PC-9 (cell line): ENCODE results near the gene FBXO28. TPM values are rescaled to one million over a fixed set of nuclear protein-coding genes. Genes with fewer than 3 reads are reported as not detected.

Experiments
- BruUV-seq: library from RNA; stranded (reverse); fragments of 400-500 nt; replicated peaks from 2 replicates; lab custom pipeline; 2021; lab: Mats Ljungman, UMichigan
- CTCF ChIA-PET: fragments of 300-600 bp; sonication (Branson Sonifier 250); formaldehyde crosslinking; loops from one replicate; lab custom pipeline; 2022; ENCODE audit warnings: antibody characterized with exemption; lab: Charles Lee
- POLR2A ChIA-PET: fragments of 300-600 bp; sonication (Branson Sonifier 250); formaldehyde crosslinking; loops from one replicate; lab custom pipeline; 2022; ENCODE audit warnings: antibody characterized with exemption; ENCODE audit not compliant: unreplicated experiment; lab: Charles Lee
- DNase-seq, 2 experiments: peaks; one replicate each; pipeline versions ENCODE4 v3.0.0 to v3.0.0-alpha.2; 2015 to 2022; ENCODE audit warnings: mixed read lengths in 1 of 2
- H2AFZ ChIP-seq: fragments of 200-600 bp; sonication (generic); 2 replicates; pipeline ENCODE4 v1.8.1; 2017; ENCODE audit warnings: antibody characterized with exemption
- H3F3A ChIP-seq: fragments of 200-600 bp; sonication (generic); 2 replicates; pipeline ENCODE4 v1.8.1; 2017; ENCODE audit warnings: antibody characterized with exemption, mild to moderate bottlenecking, low read depth; ENCODE audit not compliant: insufficient read depth
- H3K27ac ChIP-seq: fragments of 200-600 bp; sonication (generic); 2 replicates; pipeline ENCODE4 v1.6.1; 2016; ENCODE audit warnings: mixed run types
- H3K27me3 ChIP-seq: fragments of 200-600 bp; sonication (generic); 2 replicates; pipeline ENCODE4 v1.6.1; 2016; ENCODE audit warnings: low read depth, mixed run types; ENCODE audit not compliant: insufficient read depth
- H3K36me3 ChIP-seq: fragments of 200-600 bp; sonication (generic); 2 replicates; pipeline ENCODE4 v1.6.1; 2016; ENCODE audit warnings: low read depth, mixed run types
- H3K4me1 ChIP-seq: fragments of 200-600 bp; sonication (generic); replicated peaks from 2 replicates; pipeline ENCODE4 v1.6.1; 2016; ENCODE audit warnings: mixed run types; ENCODE audit not compliant: insufficient read depth
- H3K4me2 ChIP-seq: fragments of 200-600 bp; sonication (generic); 2 replicates; pipeline ENCODE4 v1.6.1; 2017; ENCODE audit warnings: mixed run types
- H3K4me3 ChIP-seq: fragments of 200-600 bp; sonication (generic); 2 replicates; pipeline ENCODE4 v1.6.1; 2016; ENCODE audit warnings: mixed run types
- H3K79me2 ChIP-seq: fragments of 200-600 bp; sonication (generic); 2 replicates; pipeline ENCODE4 v1.6.1; 2017; ENCODE audit warnings: low read depth, mixed run types
- H3K9me2 ChIP-seq: fragments of 200-600 bp; sonication (generic); 2 replicates; pipeline ENCODE4 v1.8.1; 2017; ENCODE audit warnings: mild to moderate bottlenecking; ENCODE audit not compliant: insufficient read depth
- H3K9me3 ChIP-seq: fragments of 200-600 bp; sonication (generic); 2 replicates; pipeline ENCODE4 v1.8.1; 2016; ENCODE audit warnings: low read depth; ENCODE audit not compliant: insufficient read depth
- H4K20me1 ChIP-seq: fragments of 200-600 bp; sonication (generic); 2 replicates; pipeline ENCODE4 v1.8.1; 2017; ENCODE audit not compliant: insufficient read depth
- EZH2 ChIP-seq: fragments of 200-600 bp; sonication (generic); IDR thresholded peaks from 2 replicates; pipeline ENCODE4 v1.8.0; 2017; ENCODE audit warnings: antibody characterized with exemption, low read depth
- intact Hi-C: fragments of 100-400 bp; cut with micrococcal nuclease; formaldehyde crosslinking; loops from one replicate; pipeline ENCODE4 v1.10.0; 2022; ENCODE audit not compliant: unreplicated experiment
- total RNA-seq: library from RNA; stranded (reverse); gene quantifications from 2 replicates; pipeline ENCODE4 v1.2.3, GENCODE V29; 2021
- TF ChIP-seq, protein P1 (sequence below): fragments of 200-600 bp; sonication (generic); conservative IDR thresholded peaks from 2 replicates; pipeline ENCODE4 v1.6.1; 2017; ENCODE audit warnings: mixed run types, antibody characterized with exemption, mild to moderate bottlenecking, moderate library complexity

FBXO28 gene
- total RNA-seq, 1 experiment from 2014 or later: 48.1 TPM

GRCh38 chr1:224169718-224170270 lies 55.9 kb downstream of the FBXO28 start:
- no TSS peak for BruUV-seq
- no peaks in the 10 kb centered on the region for H3K36me3 ChIP-seq
- peak overlapping the region; percentile 44; the same call in 1 of the 2 replicates for H3K4me2 ChIP-seq
- peak overlapping the region; percentile 46; the same call in 1 of the 2 replicates for H3K27ac ChIP-seq
- peaks cover 20% of the 10 kb centered on the region; the same call in 1 of the 2 replicates for H3F3A ChIP-seq
- TF ChIP-seq EZH2: no peak
- TF ChIP-seq, protein P1, sequence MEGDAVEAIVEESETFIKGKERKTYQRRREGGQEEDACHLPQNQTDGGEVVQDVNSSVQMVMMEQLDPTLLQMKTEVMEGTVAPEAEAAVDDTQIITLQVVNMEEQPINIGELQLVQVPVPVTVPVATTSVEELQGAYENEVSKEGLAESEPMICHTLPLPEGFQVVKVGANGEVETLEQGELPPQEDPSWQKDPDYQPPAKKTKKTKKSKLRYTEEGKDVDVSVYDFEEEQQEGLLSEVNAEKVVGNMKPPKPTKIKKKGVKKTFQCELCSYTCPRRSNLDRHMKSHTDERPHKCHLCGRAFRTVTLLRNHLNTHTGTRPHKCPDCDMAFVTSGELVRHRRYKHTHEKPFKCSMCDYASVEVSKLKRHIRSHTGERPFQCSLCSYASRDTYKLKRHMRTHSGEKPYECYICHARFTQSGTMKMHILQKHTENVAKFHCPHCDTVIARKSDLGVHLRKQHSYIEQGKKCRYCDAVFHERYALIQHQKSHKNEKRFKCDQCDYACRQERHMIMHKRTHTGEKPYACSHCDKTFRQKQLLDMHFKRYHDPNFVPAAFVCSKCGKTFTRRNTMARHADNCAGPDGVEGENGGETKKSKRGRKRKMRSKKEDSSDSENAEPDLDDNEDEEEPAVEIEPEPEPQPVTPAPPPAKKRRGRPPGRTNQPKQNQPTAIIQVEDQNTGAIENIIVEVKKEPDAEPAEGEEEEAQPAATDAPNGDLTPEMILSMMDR: no peak
- DNase-seq: no peak
- no peak overlapping the region for H3K4me3 ChIP-seq
- H3K79me2 ChIP-seq: no peaks in the 10 kb centered on the region
- POLR2A ChIA-PET: no interaction called here
- H4K20me1 ChIP-seq: no peaks in the 10 kb centered on the region
- H3K9me2 ChIP-seq: no peaks in the 10 kb centered on the region
- H3K27me3 ChIP-seq: no peaks in the 10 kb centered on the region
- peaks cover 23% of the 10 kb centered on the region for H3K4me1 ChIP-seq
- H2AFZ ChIP-seq: no peak overlapping the region
- CTCF ChIA-PET: no interaction called here
- H3K9me3 ChIP-seq: no peaks in the 10 kb centered on the region; the same call in 1 of the 2 replicates
- intact Hi-C loops: loop anchor here (2.0 to 5.0 kb wide), 2 partner anchors 43 to 163 kb away; partner anchors contain the start of gene NVL

- no peak overlapping the region for H3K27ac ChIP-seq
- POLR2A ChIA-PET: no interaction called here
- intact Hi-C loops: no loop called here
- peaks cover 19% of the 10 kb centered on the region; the same call in 1 of the 2 replicates for H3F3A ChIP-seq
- CTCF ChIA-PET: interaction anchor here (0.5 kb wide), 1 partner anchor 87 kb away, joined by 3 read pairs; no protein-coding TSS in a partner anchor
- H3K4me3 ChIP-seq: no peak overlapping the region
- H3K27me3 ChIP-seq: no peaks in the 10 kb centered on the region
- no peaks in the 10 kb centered on the region for H4K20me1 ChIP-seq
- no peaks in the 10 kb centered on the region for H3K79me2 ChIP-seq
- no TSS peak for BruUV-seq
- peaks cover 23% of the 10 kb centered on the region for H3K4me1 ChIP-seq
- TF ChIP-seq, protein P1: no peak
- no peak for TF ChIP-seq EZH2
- no peak overlapping the region for H2AFZ ChIP-seq
- DNase-seq: no peak
- H3K9me2 ChIP-seq: no peaks in the 10 kb centered on the region
- no peak overlapping the region for H3K4me2 ChIP-seq
- no peaks in the 10 kb centered on the region for H3K36me3 ChIP-seq
- no peaks in the 10 kb centered on the region; the same call in 1 of the 2 replicates for H3K9me3 ChIP-seq
Observed at GRCh38 chr1:224170343-224170742, 56.4 kb downstream of the FBXO28 start.

DNA sequence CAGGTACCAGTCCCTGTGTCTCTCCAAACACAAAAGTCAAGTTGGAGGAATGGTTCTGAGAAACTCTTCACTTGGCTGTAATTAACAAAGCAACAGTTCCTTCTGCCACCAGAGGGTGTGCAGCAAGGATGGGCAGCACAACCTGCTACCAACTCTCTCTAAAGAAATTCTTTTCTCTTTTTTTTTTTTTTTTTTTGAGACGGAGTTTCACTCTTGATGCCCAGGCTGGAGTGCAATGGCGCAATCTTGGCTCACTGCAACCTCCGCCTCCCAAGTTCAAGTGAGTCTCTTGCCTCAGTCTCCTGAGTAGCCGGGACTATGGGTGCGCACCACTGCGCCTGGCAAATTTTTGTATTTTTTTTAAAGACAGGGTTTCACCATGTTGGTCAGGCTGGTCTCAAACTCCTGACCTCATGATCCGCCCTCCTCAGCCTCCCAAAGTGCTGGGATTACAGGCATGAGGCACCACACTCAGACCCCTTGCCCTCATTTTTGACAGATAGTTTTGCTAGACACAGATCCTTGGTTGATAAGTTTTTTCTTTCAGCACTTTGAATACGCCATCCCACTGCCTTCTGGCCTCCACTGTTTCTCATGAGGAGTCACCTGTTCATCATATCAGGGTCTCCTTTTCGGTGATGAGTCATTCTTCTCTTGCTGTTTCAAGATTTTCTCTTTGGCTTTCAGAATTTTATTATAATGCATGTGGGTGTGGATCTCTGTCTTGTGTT lies 57.0 kb downstream of the FBXO28 start:
- Histone ChIP-seq H3K4me2 (no peak overlapping the region), H3K27me3 (no peaks in the 10 kb centered on the region), H3K9me3 (no peaks in the 10 kb centered on the region; the same call in 1 of the 2 replicates), H3F3A (peaks cover 19% of the 10 kb centered on the region; the same call in 1 of the 2 replicates), H2AFZ (no peak overlapping the region), H3K9me2 (no peaks in the 10 kb centered on the region), H3K36me3 (no peaks in the 10 kb centered on the region), H3K4me3 (no peak overlapping the region), H3K27ac (no peak overlapping the region), H4K20me1 (no peaks in the 10 kb centered on the region), H3K79me2 (no peaks in the 10 kb centered on the region), H3K4me1 (peaks cover 23% of the 10 kb centered on the region)
- ChIA-PET POLR2A (no interaction called here), CTCF (interaction anchor here (0.5 kb wide), 1 partner anchor 88 kb away, joined by 3 read pairs; no protein-coding TSS in a partner anchor)
- BruUV-seq: no TSS peak
- TF ChIP-seq EZH2: no peak
- TF ChIP-seq, protein P1: peak; percentile 60
- intact Hi-C loops: no loop called here
- peak; percentile 25 to 45 for DNase-seq
